HCT116 (cell line): ENCODE measurements around the gene MMP15. TPM values are rescaled to one million over a fixed set of nuclear protein-coding genes. Genes with fewer than 3 reads are reported as not detected.

Experiments
- ATAC-seq: fragments of 200-7000 bp; cut with Tn5 transposase; 2 replicates; pipeline ENCODE4 v1.9.1; 2020; ENCODE audit warnings: mild to moderate bottlenecking, moderate library complexity
- BruUV-seq: library from RNA; stranded (reverse); fragments of 400-500 nt; replicated peaks from 2 replicates; lab custom pipeline; 2021; lab: Mats Ljungman, UMichigan
- CTCF ChIA-PET: fragments of 300-600 bp; sonication (Branson Sonifier 250); formaldehyde crosslinking; loops from one replicate; lab custom pipeline; 2021; ENCODE audit warnings: antibody characterized with exemption; lab: Charles Lee
- POLR2A ChIA-PET: fragments of 300-600, 350-600 bp; sonication (Branson Sonifier 250); formaldehyde crosslinking; loops from one replicate; lab custom pipeline; 2021; ENCODE audit warnings: antibody characterized with exemption; lab: Charles Lee
- RAD21 ChIA-PET, 2 experiments: fragments of 300-600 bp; sonication (Branson Sonifier 250); formaldehyde crosslinking; loops; one replicate each; lab custom pipeline; 2023; ENCODE audit warnings: low total read pairs in 2 of 2; ENCODE audit not compliant: uncharacterized antibody in 2 of 2, unreplicated experiment in 2 of 2, low non-redundant PET in 1 of 2; lab: Charles Lee
- DNase-seq: peaks from one replicate; pipeline ENCODE4 v3.0.0-alpha.2; 2010; ENCODE audit warnings: low read depth, low spot score
- H2AFZ ChIP-seq: fragments of 200-600 bp; shearing (Covaris generic), sonication (generic); 2 replicates; pipeline ENCODE4 v1.6.1; 2017; ENCODE audit warnings: low read depth, mixed run types, mixed read lengths, antibody characterized with exemption, low read length; ENCODE audit not compliant: poor library complexity, severe bottlenecking
- H3K27ac ChIP-seq: 2 replicates; pipeline ENCODE4 v1.5.1; 2012; ENCODE audit warnings: low read depth, low read length
- H3K27me3 ChIP-seq: fragments of 200-600 bp; sonication (generic); 2 replicates; pipeline ENCODE4 v1.6.1; 2016; ENCODE audit warnings: mixed run types, low read length, mixed read lengths; ENCODE audit not compliant: insufficient read depth
- H3K36me3 ChIP-seq, 2 experiments: fragments of 200-500 bp in 1 of 2; fragments of 200-600 bp in 1 of 2; sonication (Bioruptor generic) in 1 of 2; sonication (generic) in 1 of 2; 2 replicates each; pipeline versions ENCODE4 v1.5.1 to v1.6.1; 2014 to 2016; ENCODE audit warnings: low read length in 2 of 2, inconsistent platforms in 1 of 2, mixed read lengths in 1 of 2, mixed run types in 1 of 2; ENCODE audit not compliant: insufficient read depth in 2 of 2, control insufficient read depth in 1 of 2
- H3K4me1 ChIP-seq, 2 experiments: fragments of 200-600 bp in 1 of 2; sonication (generic) in 1 of 2; 2 replicates each; pipeline versions ENCODE4 v1.5.1 to v1.6.1; 2012 to 2017; ENCODE audit warnings: low read length in 2 of 2, inconsistent platforms in 1 of 2, mild to moderate bottlenecking in 1 of 2, mixed read lengths in 1 of 2, mixed run types in 1 of 2, moderate library complexity in 1 of 2; ENCODE audit not compliant: insufficient read depth in 2 of 2, control insufficient read depth in 1 of 2
- H3K4me2 ChIP-seq: fragments of 200-600 bp; sonication (generic); 2 replicates; pipeline ENCODE4 v1.6.1; 2017; ENCODE audit warnings: mixed run types, low read length, mixed read lengths
- H3K4me3 ChIP-seq, 2 experiments: fragments of 200-600 bp in 1 of 2; sonication (generic) in 1 of 2; replicated peaks in 1 of 2; 2 replicates each; pipeline ENCODE4 v1.5.1; 2011 to 2016; ENCODE audit warnings: low read length in 2 of 2, control low read depth in 1 of 2, low read depth in 1 of 2, mild to moderate bottlenecking in 1 of 2, mixed read lengths in 1 of 2, mixed run types in 1 of 2
- H3K79me2 ChIP-seq: fragments of 200-600 bp; sonication (generic); 2 replicates; pipeline ENCODE4 v1.6.1; 2017; ENCODE audit warnings: mild to moderate bottlenecking, mixed run types, low read length, moderate library complexity, mixed read lengths; ENCODE audit not compliant: insufficient read depth
- H3K9ac ChIP-seq: fragments of 200-600 bp; sonication (generic); 2 replicates; pipeline ENCODE4 v1.6.1; 2016; ENCODE audit warnings: low read length, mixed read lengths
- H3K9me2 ChIP-seq: fragments of 200-600 bp; sonication (generic), shearing (Covaris generic); 2 replicates; pipeline ENCODE4 v1.6.1; 2017; ENCODE audit warnings: mixed run types, mild to moderate bottlenecking, moderate library complexity; ENCODE audit not compliant: insufficient read depth
- H3K9me3 ChIP-seq, 2 experiments: fragments of 200-500 bp in 1 of 2; fragments of 200-600 bp in 1 of 2; sonication (Bioruptor generic) in 1 of 2; sonication (generic) in 1 of 2; 2 replicates each; pipeline ENCODE4 v1.6.1; 2014 to 2017; ENCODE audit warnings: low read length in 2 of 2, mixed read lengths in 2 of 2, inconsistent platforms in 1 of 2, low read depth in 1 of 2, mild to moderate bottlenecking in 1 of 2, mixed run types in 1 of 2, moderate library complexity in 1 of 2; ENCODE audit not compliant: control insufficient read depth in 1 of 2, insufficient read depth in 1 of 2
- H4K20me1 ChIP-seq: fragments of 200-600 bp; sonication (generic), shearing (Covaris generic); 2 replicates; pipeline ENCODE4 v1.6.1; 2017; ENCODE audit warnings: mixed run types, mild to moderate bottlenecking, moderate library complexity; ENCODE audit not compliant: insufficient read depth
- ATF3 ChIP-seq: IDR thresholded peaks from 2 replicates; pipeline ENCODE4 v1.6.1; 2012
- CBX3 ChIP-seq: IDR thresholded peaks from 2 replicates; pipeline ENCODE4 v1.6.1; 2012; ENCODE audit warnings: low read depth
- CEBPB ChIP-seq: IDR thresholded peaks from 2 replicates; pipeline ENCODE4 v1.6.1; 2012; ENCODE audit warnings: low read depth
- EGR1 ChIP-seq: IDR thresholded peaks from 2 replicates; pipeline ENCODE4 v1.6.1; 2012; ENCODE audit warnings: low read depth
- ELF1 ChIP-seq: IDR thresholded peaks from 2 replicates; pipeline ENCODE4 v1.6.1; 2012; ENCODE audit warnings: low read depth, borderline replicate concordance
- EZH2 ChIP-seq: fragments of 200-600 bp; sonication (generic); IDR thresholded peaks from 2 replicates; pipeline ENCODE4 v1.6.1; 2017; ENCODE audit warnings: antibody characterized with exemption, mixed run types
- EZH2phosphoT487 ChIP-seq: fragments of 200-600 bp; IDR thresholded peaks from 2 replicates; pipeline ENCODE4 v1.6.1; 2018; ENCODE audit warnings: antibody characterized with exemption, borderline replicate concordance
- JUND ChIP-seq: IDR thresholded peaks from 2 replicates; pipeline ENCODE4 v1.6.1; 2012
- POLR2A ChIP-seq: IDR thresholded peaks from 2 replicates; pipeline ENCODE4 v1.7.0; 2011; ENCODE audit warnings: borderline replicate concordance; ENCODE audit not compliant: insufficient read depth, insufficient read length; ENCODE audit errors: extremely low read depth
- POLR2AphosphoS5 ChIP-seq: IDR thresholded peaks from 2 replicates; pipeline ENCODE4 v1.6.1; 2011; ENCODE audit warnings: mild to moderate bottlenecking, low read depth, low read length, moderate library complexity
- SIN3A ChIP-seq: IDR thresholded peaks from 2 replicates; pipeline ENCODE4 v1.6.1; 2012; ENCODE audit warnings: low read depth
- SP1 ChIP-seq: IDR thresholded peaks from 2 replicates; pipeline ENCODE4 v1.6.1; 2012; ENCODE audit warnings: low read depth
- SRF ChIP-seq: IDR thresholded peaks from 2 replicates; pipeline ENCODE4 v1.6.1; 2012; ENCODE audit warnings: low read depth
- TCF7L2 ChIP-seq: IDR thresholded peaks from 2 replicates; pipeline ENCODE4 v1.7.0; 2011; ENCODE audit warnings: borderline replicate concordance, inconsistent platforms; ENCODE audit not compliant: insufficient read depth, insufficient read length; ENCODE audit errors: extremely low read depth
- YY1 ChIP-seq: IDR thresholded peaks from 2 replicates; pipeline ENCODE4 v1.6.1; 2011; ENCODE audit warnings: low read length, low read depth, moderate library complexity, mild to moderate bottlenecking; ENCODE audit not compliant: insufficient replicate concordance; ENCODE audit errors: extremely low read depth
- ZFX ChIP-seq: fragments of 450-650 bp; IDR thresholded peaks from 2 replicates; pipeline ENCODE4 v1.6.1; 2017
- ZNF274 ChIP-seq: fragments of 200-500 bp; sonication (Bioruptor generic); IDR thresholded peaks from 2 replicates; pipeline ENCODE4 v1.6.1; 2014; ENCODE audit warnings: mild to moderate bottlenecking, low read depth, low read length, inconsistent platforms
- intact Hi-C: fragments of 100-400 bp; cut with micrococcal nuclease; formaldehyde crosslinking; loops from 2 replicates; pipeline ENCODE4 v1.10.0; 2022
- total RNA-seq: library from RNA; stranded (reverse); gene quantifications from one replicate; pipeline ENCODE4 v1.2.1, GENCODE V29; 2021; ENCODE audit not compliant: unreplicated experiment
- TF ChIP-seq, protein P1 (sequence below), 3 experiments: fragments of 200-600 bp in 1 of 3; sonication (generic) in 1 of 3; IDR thresholded peaks in 2 of 3; conservative IDR thresholded peaks in 1 of 3; 2 replicates each; pipeline ENCODE4 v1.5.1; 2012 to 2017; ENCODE audit warnings: low read depth in 2 of 3, low read length in 2 of 3, antibody characterized with exemption in 1 of 3, borderline replicate concordance in 1 of 3, control low read depth in 1 of 3, mild to moderate bottlenecking in 1 of 3, mixed read lengths in 1 of 3, mixed run types in 1 of 3, moderate library complexity in 1 of 3; ENCODE audit not compliant: insufficient read depth in 1 of 3

The MMP15 gene
- total RNA-seq, 1 experiment from 2014 or later, result 38.5 TPM

GRCh38 chr16:57987441-57988177 is 37.9 kb upstream of the MMP15 start:
- Histone ChIP-seq H4K20me1 (no peaks in the 10 kb centered on the region), H3K9me3 (no peaks in the 10 kb centered on the region), H3K36me3 (no peaks in the 10 kb centered on the region), H3K4me2 (no peak overlapping the region), H3K27ac (no peak overlapping the region), H2AFZ (no peak overlapping the region), H3K4me3 (no peak overlapping the region), H3K27me3 (no peaks in the 10 kb centered on the region), H3K4me1 (no peaks in the 10 kb centered on the region), H3K9me2 (no peaks in the 10 kb centered on the region), H3K79me2 (no peaks in the 10 kb centered on the region), H3K9ac (no peak overlapping the region)
- ChIA-PET RAD21 (no interaction called here), POLR2A (no interaction called here), CTCF (no interaction called here)
- no TSS peak for BruUV-seq
- DNase-seq (no peak), ATAC-seq (no peak)
- intact Hi-C loops, result no loop called here
- TF ChIP-seq JUND (no peak), EGR1 (no peak), CBX3 (no peak), POLR2AphosphoS5 (no peak), EZH2 (no peak), TCF7L2 (no peak), ZFX (no peak), YY1 (no peak), ZNF274 (no peak), SRF (no peak), ELF1 (no peak), POLR2A (no peak), ATF3 (no peak), SIN3A (no peak), CEBPB (no peak), SP1 (no peak), EZH2phosphoT487 (no peak)
- TF ChIP-seq, protein P1, sequence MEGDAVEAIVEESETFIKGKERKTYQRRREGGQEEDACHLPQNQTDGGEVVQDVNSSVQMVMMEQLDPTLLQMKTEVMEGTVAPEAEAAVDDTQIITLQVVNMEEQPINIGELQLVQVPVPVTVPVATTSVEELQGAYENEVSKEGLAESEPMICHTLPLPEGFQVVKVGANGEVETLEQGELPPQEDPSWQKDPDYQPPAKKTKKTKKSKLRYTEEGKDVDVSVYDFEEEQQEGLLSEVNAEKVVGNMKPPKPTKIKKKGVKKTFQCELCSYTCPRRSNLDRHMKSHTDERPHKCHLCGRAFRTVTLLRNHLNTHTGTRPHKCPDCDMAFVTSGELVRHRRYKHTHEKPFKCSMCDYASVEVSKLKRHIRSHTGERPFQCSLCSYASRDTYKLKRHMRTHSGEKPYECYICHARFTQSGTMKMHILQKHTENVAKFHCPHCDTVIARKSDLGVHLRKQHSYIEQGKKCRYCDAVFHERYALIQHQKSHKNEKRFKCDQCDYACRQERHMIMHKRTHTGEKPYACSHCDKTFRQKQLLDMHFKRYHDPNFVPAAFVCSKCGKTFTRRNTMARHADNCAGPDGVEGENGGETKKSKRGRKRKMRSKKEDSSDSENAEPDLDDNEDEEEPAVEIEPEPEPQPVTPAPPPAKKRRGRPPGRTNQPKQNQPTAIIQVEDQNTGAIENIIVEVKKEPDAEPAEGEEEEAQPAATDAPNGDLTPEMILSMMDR (IDR thresholded peaks at IDR 0.05 in 2 of 3, conservative IDR thresholded peaks at IDR 0.05 in 1 of 3; ENCODE audit: borderline replicate concordance in 1 of 3, insufficient read depth in 1 of 3, low read depth in 2 of 3, low read length in 2 of 3), result no peak
- TF ChIP-seq, all 23 proteins: peak for 0
